Peyer's patch (tissue), 4 donors: ENCODE results near the gene C15orf61.

Experiments
- CTCF ChIP-seq, 6 experiments: fragments of 450-650 bp in 4 of 6; fragments of 200-600 bp in 2 of 6; sonication (generic) in 1 of 6; IDR thresholded peaks; one replicate each; pipeline ENCODE4 v1.5.1; 2017 to 2019; ENCODE audit warnings: antibody characterized with exemption in 6 of 6, mild to moderate bottlenecking in 3 of 6, moderate library complexity in 1 of 6
- POLR2A ChIP-seq, 2 donors: fragments of 450-650 bp; IDR thresholded peaks; one replicate each; pipeline ENCODE4 v1.5.1; 2017; ENCODE audit warnings: antibody characterized with exemption in 2 of 2, mild to moderate bottlenecking in 2 of 2, moderate library complexity in 2 of 2

- TF ChIP-seq CTCF (IDR thresholded peaks at IDR 0.05) (no peak), POLR2A (IDR thresholded peaks at IDR 0.05) (no peak)
Observed at GRCh38 chr15:67548862-67549651, 28.1 kb downstream of the C15orf61 start.
